Stimulated activated CD8-positive, alpha-beta memory T cell treated with anti-CD3 and anti-CD28 coated beads, Interleukin-7, amount 100 ng/mL, for 24 hours (primary cell): ENCODE results near the gene ETFA.
"Not testable (repeated sequence)": the region's sequence is repeated elsewhere in the genome, so short reads cannot be mapped to it uniquely, and the experiment has no call there.

Experiments
- DNase-seq: peaks from one replicate; pipeline ENCODE4 v3.0.0-alpha.2; 2020; ENCODE audit warnings: low read depth

Gene ETFA

DNA sequence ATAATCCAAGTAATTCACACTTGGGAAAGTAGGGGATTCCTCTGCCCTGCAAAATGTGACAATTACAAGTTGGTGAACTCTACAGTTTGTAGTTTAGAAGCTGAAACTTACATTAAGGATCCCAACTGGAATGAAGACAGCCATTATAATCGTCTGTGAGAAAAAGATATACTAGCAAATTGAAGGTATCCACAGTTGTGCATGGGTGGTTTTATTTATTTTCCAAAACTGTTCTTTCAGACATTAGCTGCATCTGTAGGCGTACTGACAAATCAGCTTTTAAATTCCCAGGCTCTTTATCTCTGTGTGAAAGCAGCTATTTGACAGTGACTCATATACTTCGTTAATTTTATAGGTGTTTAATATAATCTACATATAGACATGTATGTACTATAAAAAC, 12.8 kb upstream of the ETFA start:
- DNase-seq = no peak

DNA sequence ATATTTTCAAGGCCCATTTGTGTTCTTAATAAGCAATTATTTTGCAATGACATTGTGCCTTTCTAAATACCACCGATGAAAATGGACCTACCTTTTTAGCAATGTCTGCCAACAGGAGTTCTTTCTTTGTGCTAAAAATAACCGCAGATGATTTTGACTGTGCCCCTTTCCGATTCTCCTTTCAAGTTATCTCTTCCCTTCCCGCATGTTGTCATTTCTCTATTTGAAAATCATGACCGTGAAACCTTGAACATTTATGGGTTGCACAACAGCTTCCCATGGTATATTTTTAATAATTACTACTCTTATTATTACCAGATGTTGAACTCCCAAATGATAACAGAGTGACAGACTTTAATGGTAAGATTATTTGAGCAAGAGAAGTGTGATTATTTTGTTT, 10.3 kb upstream of the ETFA start:
- no peak for DNase-seq

DNA sequence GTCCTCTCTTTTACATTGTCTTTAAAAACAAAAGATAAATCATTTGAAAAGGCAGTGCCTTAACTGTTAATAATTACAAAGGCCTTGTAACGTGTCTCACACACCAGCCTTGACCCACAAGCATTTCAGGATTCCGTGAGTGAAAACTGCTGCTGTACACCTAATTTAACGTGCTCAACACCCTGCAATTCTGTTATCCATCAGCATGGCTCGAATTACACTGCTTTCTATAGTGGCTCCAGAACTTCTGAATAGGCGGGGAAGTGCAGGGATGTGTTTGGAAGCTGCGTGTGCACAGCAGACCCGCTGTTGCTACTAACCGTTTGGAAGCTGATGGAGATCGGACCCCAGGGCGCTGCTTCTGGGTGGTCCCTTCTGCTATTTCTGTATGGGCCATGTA, 9.9 kb upstream of the ETFA start:
- DNase-seq = no peak

DNA sequence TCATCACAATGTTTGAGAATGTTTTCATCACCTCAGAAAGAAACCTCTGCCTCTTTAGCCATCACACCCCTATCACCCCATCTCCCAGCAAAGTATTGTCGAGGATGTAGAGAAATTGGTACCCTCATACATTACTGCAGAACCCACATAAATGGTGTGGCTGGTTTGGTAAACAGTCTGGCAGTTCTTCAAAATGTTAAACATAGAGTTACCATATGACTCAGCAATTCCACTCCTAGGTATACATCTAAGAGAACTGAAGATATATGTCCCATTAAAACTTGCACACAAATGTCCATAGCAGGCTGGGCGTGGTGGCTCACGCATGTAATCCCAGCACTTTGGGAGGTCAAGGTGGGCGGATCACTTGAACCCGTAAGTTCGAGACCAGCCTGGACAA, 8.7 kb upstream of the ETFA start:
- DNase-seq = no peak

DNA sequence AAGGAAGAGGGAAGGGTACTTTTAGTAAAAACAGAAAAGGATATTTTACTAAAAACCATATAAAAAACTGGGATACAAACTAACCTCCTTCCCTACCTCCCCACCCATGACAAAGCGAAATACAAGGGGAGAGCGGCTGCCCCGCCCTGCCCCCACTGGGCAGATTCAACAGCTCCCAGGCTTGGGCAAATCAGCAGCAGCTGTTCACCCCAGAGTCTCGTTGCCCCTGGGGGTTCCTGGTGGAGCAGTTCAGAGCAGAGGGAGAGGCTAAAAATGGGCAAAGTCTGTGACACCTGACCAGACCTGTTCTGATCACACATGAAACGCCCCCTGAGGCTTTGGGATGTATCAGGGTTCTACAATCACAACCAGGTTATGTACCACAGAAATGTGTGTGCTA, 2.5 kb upstream of the ETFA start:
- no peak for DNase-seq

DNA sequence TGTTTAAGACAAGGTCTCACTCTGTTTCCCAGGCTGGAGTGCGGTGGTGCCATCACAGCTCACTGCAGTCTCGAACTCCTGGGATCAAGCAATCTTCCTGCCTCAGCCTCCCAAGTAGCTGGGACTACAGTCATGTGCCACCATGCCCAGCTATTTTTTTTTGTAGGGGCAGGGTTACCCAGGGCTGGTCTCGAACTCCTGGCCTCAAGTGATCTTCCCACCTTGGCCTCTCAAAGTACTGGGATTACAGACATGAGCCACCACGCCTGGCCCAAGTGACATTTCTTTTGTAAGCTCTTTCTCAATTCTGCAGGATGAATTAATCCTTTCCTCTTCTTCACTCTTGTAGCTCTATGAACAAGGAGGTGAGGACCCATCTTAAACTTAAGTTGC, 1.9 kb upstream of the ETFA start:
- not testable (repeated sequence) for DNase-seq

DNA sequence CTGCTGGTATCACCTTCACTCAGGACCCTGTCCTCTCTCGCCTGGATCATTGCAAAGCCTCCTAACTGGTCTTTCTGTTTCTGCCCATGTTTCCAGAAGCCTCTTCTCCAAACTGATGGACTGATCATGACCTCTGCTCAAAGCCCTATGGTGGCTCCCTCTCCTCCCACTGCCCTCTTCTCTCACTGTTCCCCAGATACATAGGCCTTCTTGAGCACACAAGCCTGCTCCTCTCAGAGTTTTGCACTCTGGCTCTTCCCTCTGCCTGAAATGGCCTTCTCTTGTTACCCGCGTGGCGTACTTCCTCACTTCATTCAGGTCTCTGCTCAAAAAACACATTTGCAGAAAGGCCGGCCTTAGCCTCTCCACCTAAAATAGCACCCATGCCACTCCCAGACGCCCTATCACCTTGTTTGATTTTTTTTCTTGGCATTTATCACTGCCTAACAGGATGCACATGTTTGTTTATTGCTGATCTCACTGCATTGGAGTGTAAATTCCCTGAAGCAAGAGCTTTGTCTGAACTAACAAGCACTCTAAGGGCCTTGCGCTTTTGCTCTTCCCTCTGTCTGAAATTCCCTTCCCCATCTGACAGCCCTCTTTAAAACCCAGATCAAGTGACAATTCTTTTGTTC, 1.4 kb upstream of the ETFA start:
- DNase-seq = no peak

DNA sequence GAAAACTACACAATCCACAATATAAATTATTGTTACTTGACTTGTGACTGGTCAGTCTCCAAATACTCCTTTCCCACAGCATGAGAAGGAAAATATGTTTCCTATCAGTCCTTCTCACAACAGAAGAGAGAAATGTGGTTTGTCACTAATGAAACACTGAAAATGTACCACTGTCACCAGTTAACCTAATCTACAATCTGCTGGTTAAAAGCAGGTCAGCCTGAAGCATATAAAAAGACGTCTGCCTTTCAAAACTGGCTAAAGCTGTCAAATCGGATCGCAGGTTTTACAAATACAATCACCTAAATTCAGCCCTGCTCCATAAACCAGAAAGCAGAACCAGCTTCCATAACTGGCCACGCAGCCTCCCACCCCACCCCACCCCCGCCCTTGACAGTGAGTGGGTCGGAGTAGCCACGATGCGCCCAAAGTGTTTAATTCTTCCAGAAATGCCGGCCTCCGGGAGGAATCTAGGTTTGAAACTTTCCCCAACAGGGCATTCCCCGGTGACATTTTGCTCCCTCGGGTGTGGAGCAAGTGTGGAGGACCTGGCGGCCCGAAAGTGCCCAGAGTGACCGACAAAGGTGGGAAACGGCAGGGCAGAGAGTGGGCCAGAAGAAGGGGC, 682 bp downstream of the ETFA start:
- DNase-seq = no peak

DNA sequence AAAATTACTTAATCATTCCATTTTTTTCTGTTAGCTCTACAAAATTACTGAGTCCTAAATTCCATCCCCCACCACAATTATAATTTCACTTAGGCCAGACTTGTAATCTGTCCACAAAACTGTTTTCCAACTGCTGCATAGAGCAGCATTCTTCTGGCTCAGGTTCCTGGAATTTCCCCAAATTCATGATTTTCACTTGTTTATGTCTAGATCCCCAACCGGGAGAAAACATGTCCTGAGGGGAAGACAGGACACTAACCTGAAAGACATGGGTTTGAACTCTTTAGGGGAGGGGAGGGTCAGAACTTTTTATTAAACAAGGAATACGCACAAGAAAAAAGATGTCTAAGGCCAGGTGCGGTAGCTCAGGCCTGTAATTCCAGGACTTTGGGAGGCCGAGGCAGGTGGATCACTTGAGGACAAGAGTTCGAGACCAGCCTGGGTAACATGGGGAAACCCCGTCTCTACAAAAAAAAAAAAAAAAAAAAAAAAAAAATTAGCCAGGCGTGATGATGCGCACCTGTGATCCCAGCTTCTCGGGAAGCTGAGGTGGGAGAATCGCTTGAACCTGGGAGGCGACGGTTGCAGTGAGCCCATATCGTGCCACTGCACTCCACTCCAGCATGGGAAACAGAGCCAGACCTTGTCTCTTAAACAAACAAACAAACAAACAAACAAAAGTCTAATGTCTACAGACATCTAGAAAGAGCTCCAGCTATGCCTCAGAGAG, 1.5 kb downstream of the ETFA start:
- no peak for DNase-seq

DNA sequence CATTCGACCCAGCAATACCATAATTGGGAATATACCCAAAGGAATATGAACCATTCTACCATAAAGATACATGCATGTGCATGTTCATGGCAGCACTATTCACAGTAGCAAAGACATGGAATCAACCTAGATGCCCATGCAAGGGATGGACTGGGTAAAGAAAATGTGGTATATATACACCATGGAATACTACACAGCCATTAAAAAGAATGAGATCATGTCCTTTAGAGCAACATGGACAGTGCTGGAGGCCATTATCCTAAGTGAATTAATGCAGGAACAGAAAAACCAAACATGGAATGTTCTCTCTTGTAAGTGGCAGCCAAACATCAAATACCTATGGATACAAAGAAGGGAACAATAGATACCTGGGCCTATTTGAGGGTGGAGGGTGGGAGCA, 7.4 kb downstream of the ETFA start:
- DNase-seq = no peak

DNA sequence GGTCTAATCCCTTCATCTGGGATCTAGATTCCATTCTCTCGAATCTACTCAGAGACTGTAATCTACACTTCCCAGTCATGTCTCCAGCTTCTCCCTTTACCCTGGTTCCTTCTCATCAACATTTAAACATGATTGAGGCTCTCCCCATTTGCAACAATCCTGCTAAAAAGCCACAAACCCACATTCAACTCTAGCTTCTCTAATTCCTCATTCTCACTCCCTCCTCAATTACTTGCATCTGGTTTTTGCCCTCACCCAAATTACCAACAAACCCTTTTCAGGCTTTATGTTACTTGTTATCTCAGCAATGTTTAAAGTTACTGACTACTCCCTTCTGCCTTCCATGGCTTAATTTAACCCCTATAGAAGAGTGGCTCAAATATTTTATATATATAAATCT, 11.5 kb downstream of the ETFA start:
- no peak for DNase-seq

DNA sequence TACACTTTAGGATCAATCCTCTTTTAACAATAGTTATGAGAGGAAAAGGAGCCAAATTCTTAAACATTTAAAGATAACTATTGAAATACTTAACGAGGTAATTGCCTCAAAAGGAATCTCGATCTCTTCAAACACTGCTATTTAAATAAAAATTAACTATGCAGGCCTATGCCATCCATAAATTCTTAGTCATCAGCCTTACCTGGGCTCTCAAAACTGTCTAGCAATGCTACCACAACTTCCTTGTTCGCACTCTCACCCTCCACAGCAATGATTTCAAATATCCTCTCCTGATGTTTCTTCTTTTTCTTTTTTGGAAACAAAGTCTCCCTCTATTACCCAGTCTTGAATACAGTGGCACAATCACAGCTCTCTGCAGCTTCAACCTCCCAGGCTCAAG, 12.3 kb downstream of the ETFA start:
- DNase-seq = no peak

DNA sequence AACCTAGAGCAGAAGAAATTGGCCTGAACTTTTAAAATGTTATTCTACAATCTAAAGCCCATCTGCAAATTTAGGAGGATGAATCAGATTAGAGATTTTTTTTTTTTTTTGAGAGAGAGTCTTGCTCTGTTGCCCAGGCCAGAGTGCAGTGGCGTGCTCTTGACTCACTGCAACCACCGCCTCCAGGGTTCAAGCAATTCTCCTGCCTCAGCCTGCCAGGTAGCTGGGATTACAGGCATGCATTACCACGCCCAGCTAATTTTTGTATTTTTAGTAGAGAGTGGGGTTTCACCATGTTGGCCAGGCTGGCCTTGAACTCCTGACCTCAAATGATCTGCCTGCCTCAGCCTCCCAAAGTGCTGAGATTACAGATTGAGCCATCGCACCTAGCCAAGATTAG, 13.3 kb downstream of the ETFA start:
- not testable (repeated sequence) for DNase-seq

DNA sequence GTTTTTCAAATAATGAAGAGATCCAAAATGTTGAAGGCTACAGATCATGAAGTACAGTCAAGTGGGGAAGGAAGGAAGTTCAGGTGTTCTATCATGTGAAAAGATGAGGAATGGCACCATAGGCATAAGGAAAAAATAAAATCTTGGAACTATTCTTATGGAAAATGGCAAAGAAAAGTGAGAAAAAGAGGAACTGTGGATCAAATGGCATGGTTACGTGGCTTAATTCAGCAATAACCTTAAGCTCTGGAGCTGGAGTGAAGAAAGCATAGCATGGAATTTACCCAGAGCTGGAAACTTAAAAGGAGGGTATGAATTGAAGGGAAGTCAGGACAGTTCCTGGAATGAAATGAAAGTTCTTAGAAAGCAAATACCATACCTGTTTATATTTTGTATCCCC, 14.4 kb downstream of the ETFA start:
- DNase-seq = no peak

DNA sequence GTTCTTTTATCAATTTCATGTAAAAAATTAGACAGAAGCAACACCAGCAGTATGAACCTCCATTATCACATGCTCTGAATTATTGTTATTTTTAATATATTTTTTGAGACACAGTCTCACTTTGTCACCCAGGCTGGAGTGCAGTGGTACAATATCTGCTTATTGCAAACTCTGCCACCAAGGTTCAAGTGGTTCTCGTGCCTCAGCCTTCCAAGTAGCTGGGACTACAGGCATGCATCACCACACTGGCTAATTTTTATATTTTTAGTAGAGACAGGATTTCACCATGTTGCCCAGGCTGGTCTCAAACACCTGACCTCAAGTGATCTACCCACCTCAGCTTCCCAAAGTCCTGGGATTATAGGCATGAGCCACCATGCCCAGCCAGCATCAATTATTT, 16.8 kb downstream of the ETFA start:
- DNase-seq = not testable (repeated sequence)

DNA sequence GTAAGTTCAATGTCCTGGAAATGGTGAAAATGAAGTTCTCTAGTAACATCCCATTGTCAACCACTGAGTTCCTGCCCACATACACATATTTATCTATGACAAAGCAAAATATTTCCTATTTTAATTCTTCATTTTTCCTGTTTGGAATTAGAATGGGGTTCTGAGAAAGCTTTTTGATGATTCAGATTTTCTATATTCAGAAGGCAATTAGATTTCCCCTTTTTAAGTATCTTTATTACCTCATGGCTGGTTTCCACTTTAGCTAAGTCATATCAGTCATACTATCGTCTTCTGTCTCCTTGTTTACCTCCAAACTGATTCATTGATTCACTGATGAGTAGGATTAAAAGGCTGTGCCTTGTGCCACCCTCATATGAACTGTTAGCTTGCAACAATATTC, 17.9 kb downstream of the ETFA start:
- no peak for DNase-seq

DNA sequence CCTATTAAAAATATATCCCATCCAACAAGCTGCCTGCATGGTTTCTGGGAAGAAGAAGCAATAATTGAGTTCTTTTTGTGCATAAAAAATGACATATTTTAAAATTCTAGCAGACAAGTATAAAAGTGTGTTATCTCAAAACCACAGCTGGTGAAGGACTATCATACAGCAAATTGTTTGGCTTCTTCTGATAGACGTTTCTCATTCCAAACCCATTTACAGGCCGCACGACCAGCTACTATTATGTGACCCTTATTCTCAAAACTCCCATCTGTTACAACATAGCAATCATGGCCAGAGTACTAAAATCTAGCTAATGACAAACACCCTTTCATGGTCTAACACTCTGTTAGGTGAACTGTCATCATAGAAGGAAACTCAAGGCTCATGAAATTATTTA, 21.7 kb downstream of the ETFA start:
- no peak for DNase-seq

DNA sequence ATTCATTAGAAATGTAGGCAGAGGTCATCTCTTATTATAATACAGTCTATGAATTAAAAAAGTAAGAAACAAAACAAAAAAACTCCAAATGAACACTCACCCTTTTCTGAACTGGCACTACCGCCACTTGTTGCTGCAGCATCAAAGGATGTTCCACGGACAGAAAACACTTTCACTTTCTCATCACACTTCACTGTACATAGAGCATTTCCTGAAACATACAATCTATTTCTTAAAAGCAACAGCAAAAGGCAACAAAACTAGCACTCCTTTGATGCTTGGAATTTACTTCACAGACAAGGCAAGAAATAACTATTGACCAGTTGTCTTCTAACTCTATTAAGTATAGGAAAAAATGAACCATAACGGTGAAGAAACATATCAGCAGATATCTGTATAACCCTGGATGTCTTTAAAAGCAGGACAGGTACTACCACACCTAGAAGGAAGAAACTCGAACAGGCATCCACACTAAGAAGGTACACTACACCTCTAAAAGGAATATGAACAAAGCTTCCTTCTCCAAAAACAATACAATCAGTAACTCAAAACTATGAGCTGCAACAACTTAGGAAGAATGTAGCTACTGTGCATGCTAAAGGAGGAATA, 24.9 kb downstream of the ETFA start:
- DNase-seq = no peak

DNA sequence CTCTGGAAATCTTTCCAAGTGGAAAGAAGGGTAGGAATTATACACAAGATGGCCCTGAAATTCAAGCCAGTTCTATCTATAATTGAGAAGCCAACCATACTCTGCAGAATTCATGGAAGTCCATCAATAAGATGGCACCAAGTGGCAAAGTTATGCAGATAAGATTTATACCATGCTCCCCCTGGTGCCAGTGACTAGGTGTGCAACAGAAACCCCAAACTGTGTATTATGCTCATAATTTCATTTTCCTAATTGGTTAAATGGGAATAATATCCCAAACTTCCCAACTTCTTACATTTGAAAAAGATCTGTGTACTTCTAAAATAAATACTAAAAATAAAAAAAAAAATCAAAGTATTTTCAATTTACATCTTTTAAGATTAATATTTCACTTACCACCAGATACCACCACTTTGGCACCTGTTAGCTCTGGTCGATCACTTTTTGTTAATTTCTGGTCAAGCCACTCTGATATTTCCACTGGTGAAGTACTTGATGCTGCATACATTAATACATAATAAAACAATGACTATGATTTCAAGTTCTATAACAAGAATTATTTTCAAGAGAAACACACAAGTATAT, 25.9 kb downstream of the ETFA start:
- no peak for DNase-seq

DNA sequence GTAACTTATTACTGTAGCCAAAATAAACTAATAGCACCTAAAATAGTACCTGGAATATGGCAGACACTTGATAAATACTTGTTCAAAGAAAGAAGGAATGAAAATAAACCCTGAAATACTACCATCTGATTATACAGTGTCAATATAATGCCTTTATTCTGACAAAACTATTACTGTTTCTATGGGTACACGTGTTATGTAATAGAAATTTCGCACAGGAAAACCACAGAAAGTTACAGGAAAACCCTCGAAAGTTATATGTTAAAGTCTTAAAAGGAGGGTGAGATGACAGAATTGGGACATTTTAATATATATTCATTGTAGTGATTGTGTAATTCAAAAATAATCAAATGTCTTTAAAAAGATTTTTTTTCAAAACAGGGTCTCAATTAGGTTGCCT, 28.8 kb downstream of the ETFA start:
- DNase-seq = no peak

DNA sequence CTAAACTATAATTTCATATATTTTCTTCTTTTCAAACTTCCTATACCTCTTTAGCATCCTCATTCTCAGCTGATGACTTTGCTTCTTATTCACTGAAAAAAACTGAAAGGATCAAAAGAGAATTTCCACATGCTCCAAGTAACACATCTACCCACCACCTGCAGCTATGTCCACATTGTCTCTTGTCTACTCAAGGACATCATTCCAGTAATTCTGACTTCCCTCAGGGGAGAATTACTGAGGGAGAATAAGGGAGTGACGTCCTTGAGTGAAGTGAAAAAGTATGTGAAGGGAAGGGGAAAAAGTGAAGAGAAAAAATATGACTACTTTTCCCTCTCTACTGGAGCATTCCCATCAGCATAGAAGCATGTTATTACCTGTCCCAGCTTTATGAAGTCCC, 32.6 kb downstream of the ETFA start:
- no peak for DNase-seq

DNA sequence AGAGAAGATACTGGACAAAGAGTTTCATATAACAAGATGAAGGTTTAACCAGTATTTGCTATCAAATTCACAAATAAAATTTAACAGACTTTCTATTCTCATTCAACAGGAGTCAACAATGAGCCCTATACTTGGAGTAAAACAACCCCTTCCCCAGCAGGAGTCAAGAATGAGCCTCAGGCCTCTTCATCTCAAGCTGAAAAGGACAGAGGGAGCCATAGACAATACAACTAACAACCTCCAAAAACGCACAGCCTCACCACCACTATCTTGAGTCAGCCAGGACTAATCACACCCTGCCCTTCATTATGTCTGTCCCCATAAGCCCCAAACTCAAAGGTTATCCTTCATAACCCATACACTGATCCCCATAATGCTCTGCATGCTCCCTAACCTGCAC, 36.4 kb downstream of the ETFA start:
- DNase-seq = no peak

DNA sequence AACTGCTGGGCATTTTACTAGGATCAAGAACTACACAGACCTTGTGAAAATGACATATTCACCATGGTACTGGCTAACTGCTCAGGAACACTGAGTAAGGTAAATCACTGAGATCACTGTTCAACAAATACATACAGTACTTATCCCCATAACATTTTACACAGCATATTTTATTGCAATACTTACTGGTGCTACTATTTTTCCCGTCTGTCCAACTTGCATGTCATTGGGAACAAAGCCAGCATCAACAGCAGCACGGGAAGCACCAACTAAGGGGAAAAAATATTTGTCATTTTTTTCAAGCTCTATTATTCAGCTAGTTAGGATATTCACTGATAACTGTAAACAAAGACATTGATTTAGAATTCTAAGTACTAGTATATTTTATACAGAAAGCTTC, 37.0 kb downstream of the ETFA start:
- no peak for DNase-seq
